Gastrocnemius medialis (tissue), 4 donors: ENCODE results near the gene PGA4. TPM values are rescaled to one million over a fixed set of nuclear protein-coding genes. Genes with fewer than 3 reads are reported as not detected.

ENCODE experiments used
- ATAC-seq, 2 donors: fragments of 150-250 bp; one replicate each; pipeline ENCODE4 v1.9.1; 2016
- DNase-seq, 2 donors: peaks; one replicate each; pipeline ENCODE4 v3.0.0-alpha.2; 2019
- H3K27ac ChIP-seq, 4 donors: fragments of 200-600 bp; sonication (generic); 1 replicate in 1 of 4; 2 replicates in 3 of 4; pipeline ENCODE4 v1.5.1; 2016 to 2018; ENCODE audit warnings: mild to moderate bottlenecking in 2 of 4, moderate library complexity in 1 of 4
- H3K27me3 ChIP-seq, 3 donors: fragments of 200-600 bp; sonication (generic) in 2 of 3; 1 replicate in 1 of 3; 2 replicates in 2 of 3; pipeline versions ENCODE4 v1.5.1 to v1.6.0; 2016 to 2019; ENCODE audit warnings: mild to moderate bottlenecking in 1 of 3, moderate library complexity in 1 of 3
- H3K36me3 ChIP-seq, 2 donors: fragments of 200-600 bp; sonication (generic) in 1 of 2; one replicate each; pipeline ENCODE4 v1.5.1; 2017 to 2018
- H3K4me1 ChIP-seq, 2 donors: fragments of 200-600 bp; sonication (generic) in 1 of 2; one replicate each; pipeline ENCODE4 v1.5.1; 2016 to 2017; ENCODE audit warnings: mild to moderate bottlenecking in 2 of 2
- H3K4me3 ChIP-seq, 4 donors: fragments of 200-600 bp; sonication (generic) in 3 of 4; 1 replicate in 1 of 4; 2 replicates in 3 of 4; pipeline ENCODE4 v1.5.1; 2016 to 2019; ENCODE audit warnings: mild to moderate bottlenecking in 2 of 4
- H3K9me3 ChIP-seq, 3 donors: fragments of 200-600 bp; sonication (generic) in 2 of 3; 1 replicate in 1 of 3; 2 replicates in 2 of 3; pipeline ENCODE4 v1.5.1; 2016 to 2019
- CTCF ChIP-seq, 5 experiments: fragments of 450-650 bp in 3 of 5; fragments of 200-600 bp in 2 of 5; sonication (generic) in 2 of 5; IDR thresholded peaks in 4 of 5; conservative IDR thresholded peaks in 1 of 5; 1 replicate in 4 of 5; 2 replicates in 1 of 5; pipeline ENCODE4 v1.5.1; 2016 to 2019; ENCODE audit warnings: antibody characterized with exemption in 5 of 5, mild to moderate bottlenecking in 3 of 5, moderate library complexity in 3 of 5
- POLR2A ChIP-seq, 2 donors: fragments of 450-650 bp; IDR thresholded peaks; one replicate each; pipeline ENCODE4 v1.6.1; 2017; ENCODE audit warnings: antibody characterized with exemption in 2 of 2, mild to moderate bottlenecking in 2 of 2, moderate library complexity in 2 of 2
- in situ Hi-C, 4 donors: fragments of 200-750 bp; cut with MboI; loops; one replicate each; pipeline versions ENCODE4 v1.15.0 to v1.8.0; 2017; ENCODE audit warnings: low sequenced_read_pairs in 4 of 4
- intact Hi-C: fragments of 100-400 bp; cut with DNase I; formaldehyde crosslinking; loops from one replicate; pipeline ENCODE4 v1.15.1; 2023; ENCODE audit warnings: low total_unique reads
- total RNA-seq, 4 donors: library from RNA; depleted of rRNA; stranded (reverse); fragments of >200 nt; gene quantifications; one replicate each; pipeline versions ENCODE4 v1.1.0 to v1.2.3, GENCODE V29; 2016

PGA4 gene
- total RNA-seq, 4 donors from 2014 or later, result 1.6 to 1.9 TPM; not detected in 2

GRCh38 chr11:61258546-61258945 is 36.4 kb downstream of the PGA4 start:
- Histone ChIP-seq H3K4me3 (no peak overlapping the region), H3K4me1 (no peaks in the 10 kb centered on the region), H3K27ac (no peak overlapping the region), H3K27me3 (no peaks in the 10 kb centered on the region), H3K9me3 (no peaks in the 10 kb centered on the region), H3K36me3 (no peaks in the 10 kb centered on the region)
- TF ChIP-seq POLR2A (IDR thresholded peaks at IDR 0.05) (no peak), CTCF (IDR thresholded peaks at IDR 0.05 in 4 of 5, conservative IDR thresholded peaks at IDR 0.05 in 1 of 5) (no peak)
- in situ Hi-C loops, result no loop called here
- DNase-seq, result no peak
- intact Hi-C loops, result no loop called here
- no peak for ATAC-seq

GRCh38 chr11:61259363-61259762 is 37.2 kb downstream of the PGA4 start:
- no peak for TF ChIP-seq CTCF (IDR thresholded peaks at IDR 0.05 in 4 of 5, conservative IDR thresholded peaks at IDR 0.05 in 1 of 5)
- no peak for TF ChIP-seq POLR2A (IDR thresholded peaks at IDR 0.05)
- DNase-seq, result no peak
- no peaks in the 10 kb centered on the region for H3K36me3 ChIP-seq
- H3K4me3 ChIP-seq, result no peak overlapping the region
- no peaks in the 10 kb centered on the region for H3K27me3 ChIP-seq
- H3K9me3 ChIP-seq, result no peaks in the 10 kb centered on the region
- in situ Hi-C loops (no loop called here), intact Hi-C loops (no loop called here)
- no peak overlapping the region for H3K27ac ChIP-seq
- no peak for ATAC-seq
- H3K4me1 ChIP-seq, result no peaks in the 10 kb centered on the region

- H3K36me3 ChIP-seq, result no peaks in the 10 kb centered on the region
- H3K27ac ChIP-seq, result no peak overlapping the region
- no peak for ATAC-seq
- intact Hi-C loops, result no loop called here
- H3K4me3 ChIP-seq, result no peak overlapping the region
- no peaks in the 10 kb centered on the region for H3K27me3 ChIP-seq
- no peaks in the 10 kb centered on the region for H3K4me1 ChIP-seq
- TF ChIP-seq POLR2A (IDR thresholded peaks at IDR 0.05) (no peak), CTCF (IDR thresholded peaks at IDR 0.05 in 4 of 5, conservative IDR thresholded peaks at IDR 0.05 in 1 of 5) (no peak)
- no peak for DNase-seq
- H3K9me3 ChIP-seq, result no peaks in the 10 kb centered on the region
- in situ Hi-C loops, result no loop called here
Observed at GRCh38 chr11:61264371-61264770, 42.2 kb downstream of the PGA4 start.

- TF ChIP-seq CTCF (IDR thresholded peaks at IDR 0.05 in 4 of 5, conservative IDR thresholded peaks at IDR 0.05 in 1 of 5) (no peak), POLR2A (IDR thresholded peaks at IDR 0.05) (no peak)
- H3K4me1 ChIP-seq, result no peaks in the 10 kb centered on the region
- ATAC-seq (no peak), DNase-seq (no peak)
- H3K27me3 ChIP-seq, result no peaks in the 10 kb centered on the region
- no peaks in the 10 kb centered on the region for H3K36me3 ChIP-seq
- in situ Hi-C loops (no loop called here), intact Hi-C loops (no loop called here)
- H3K4me3 ChIP-seq, result no peak overlapping the region
- H3K9me3 ChIP-seq, result no peaks in the 10 kb centered on the region
- H3K27ac ChIP-seq, result no peak overlapping the region
Observed at GRCh38 chr11:61264795-61265194, 42.6 kb downstream of the PGA4 start.

GRCh38 chr11:61265357-61265756 is 43.2 kb downstream of the PGA4 start:
- Histone ChIP-seq H3K36me3 (no peaks in the 10 kb centered on the region), H3K4me3 (no peak overlapping the region), H3K27ac (no peak overlapping the region), H3K4me1 (no peaks in the 10 kb centered on the region), H3K9me3 (no peaks in the 10 kb centered on the region), H3K27me3 (no peaks in the 10 kb centered on the region)
- no peak for ATAC-seq
- in situ Hi-C loops (no loop called here), intact Hi-C loops (no loop called here)
- DNase-seq, result no peak
- TF ChIP-seq CTCF (IDR thresholded peaks at IDR 0.05 in 4 of 5, conservative IDR thresholded peaks at IDR 0.05 in 1 of 5) (no peak), POLR2A (IDR thresholded peaks at IDR 0.05) (no peak)
